RPMI7951 (cell line): Measurements from ENCODE around the gene MIAT. TPM values are rescaled to one million over a fixed set of nuclear protein-coding genes. Genes with fewer than 3 reads are reported as not detected.
A peak's percentile ranks its signal among the peaks of the same experiment; 100 is the strongest.

ENCODE experiments used
- DNase-seq: peaks from one replicate; pipeline ENCODE4 v3.0.0-alpha.2; 2012; ENCODE audit warnings: low read depth
- total RNA-seq: library from RNA; depleted of rRNA; stranded (reverse); fragments of >200 nt; shearing (Covaris generic); gene quantifications from 2 replicates; pipeline ENCODE4 v1.2.3, GENCODE V29; 2014

MIAT gene
- total RNA-seq, 1 experiment from 2014 or later = 0.48 TPM

DNA sequence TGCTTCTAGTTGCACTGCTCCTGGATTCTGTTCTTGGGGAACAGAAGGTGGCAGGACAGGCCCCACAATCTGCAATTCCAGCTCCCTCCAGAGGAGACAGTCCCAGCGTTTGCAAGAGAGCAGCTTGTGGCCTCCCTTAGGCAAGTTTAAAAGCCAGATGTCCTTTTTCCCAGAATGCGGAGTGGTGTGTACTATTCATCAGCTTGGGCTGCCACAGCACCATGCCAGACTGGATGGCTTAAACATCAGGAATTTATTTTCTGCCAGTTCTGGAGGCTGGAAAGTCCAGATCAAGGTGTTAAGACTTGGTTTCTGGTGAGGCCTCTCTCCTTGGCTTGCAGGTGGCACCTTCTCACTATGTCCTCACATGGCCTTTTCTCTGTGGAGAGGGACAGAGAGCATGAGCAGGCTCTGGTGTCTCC, 11.7 kb downstream of the MIAT start:
- peak; percentile 65 for DNase-seq

GRCh38 chr22:26670459-26670858, 13.1 kb downstream of the MIAT start:
- no peak for DNase-seq

GRCh38 chr22:26671317-26672059, 14.1 kb downstream of the MIAT start:
- DNase-seq = peak; percentile 41

GRCh38 chr22:26672060-26672471, 14.7 kb downstream of the MIAT start:
- no peak for DNase-seq

- peak; percentile 93 for DNase-seq
These were observed 15.4 kb downstream of the MIAT start for GRCh38 chr22:26672590-26673468.

- DNase-seq = no peak
These were observed 16.1 kb downstream of the MIAT start for GRCh38 chr22:26673486-26673885.

DNA sequence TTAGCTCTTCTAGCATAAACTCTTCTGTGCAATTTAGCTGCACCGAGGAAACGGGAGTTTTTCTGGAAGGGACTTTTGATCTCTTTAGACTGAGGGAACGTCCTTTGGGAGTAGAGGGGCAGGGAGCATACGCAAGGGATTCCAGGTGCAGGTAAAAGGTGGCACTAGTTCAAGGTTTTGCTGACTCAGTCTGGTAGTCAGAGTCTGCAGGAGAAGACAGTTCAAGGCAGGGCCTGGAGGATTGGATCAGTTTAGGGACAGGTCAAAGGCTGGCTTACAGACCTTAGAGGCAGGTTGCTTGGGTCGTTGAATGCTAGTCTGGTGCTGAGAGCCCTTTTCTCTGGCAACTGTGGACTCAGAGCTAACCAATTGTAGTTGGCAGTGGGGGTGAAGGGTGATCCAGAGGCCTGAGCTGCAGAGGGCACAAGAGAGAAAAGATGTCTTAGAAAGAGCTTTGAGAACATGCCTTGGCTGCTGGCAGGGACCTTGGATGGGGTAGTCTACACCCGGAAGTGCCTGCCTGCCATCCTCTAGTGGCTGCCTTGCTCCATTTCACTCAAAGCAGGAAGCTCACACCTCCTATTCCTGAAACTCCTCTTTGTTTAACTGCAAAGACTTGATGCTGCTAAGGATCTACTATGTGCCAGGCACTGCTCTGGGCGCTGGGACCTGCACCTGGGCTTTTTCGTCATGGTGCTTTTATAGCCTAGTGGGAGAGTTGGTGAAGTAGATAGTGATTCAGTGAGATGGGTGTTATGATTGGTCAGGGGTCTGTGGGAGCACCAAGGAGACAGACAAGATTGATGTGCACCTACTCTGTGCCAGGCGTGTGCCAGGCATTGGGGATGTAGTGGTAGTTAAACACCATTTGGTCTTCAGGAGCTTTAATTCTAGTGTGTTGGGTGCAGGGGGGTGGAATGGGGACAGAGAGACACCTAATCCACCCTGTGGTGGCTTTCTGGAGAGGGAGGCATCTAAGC, 17.1 kb downstream of the MIAT start:
- DNase-seq = no peak

- DNase-seq = no peak
These were observed 18.4 kb downstream of the MIAT start for GRCh38 chr22:26675687-26676268.

DNA sequence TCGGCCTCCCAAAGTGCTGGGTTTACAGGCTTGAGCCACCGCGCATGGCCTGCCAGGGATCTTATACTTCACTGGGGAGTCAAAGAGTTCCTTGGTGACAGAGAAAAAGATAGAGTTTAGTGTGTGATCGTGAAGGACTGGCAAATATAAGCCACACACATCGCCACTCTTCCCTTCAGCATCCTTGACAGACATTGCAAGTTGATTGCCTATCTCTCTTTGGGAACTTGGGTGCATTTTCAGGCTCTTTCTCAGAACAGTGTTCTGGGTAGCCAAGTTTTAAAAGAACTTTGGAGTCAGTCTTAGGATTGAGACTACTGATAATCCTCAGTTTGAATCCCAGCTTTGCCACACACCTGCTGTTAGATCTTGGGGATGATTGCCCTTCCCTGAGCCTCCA, 19.8 kb downstream of the MIAT start:
- no peak for DNase-seq

- peak; percentile 63 for DNase-seq
These were observed 21.7 kb downstream of the MIAT start for GRCh38 chr22:26679003-26679629.

DNA sequence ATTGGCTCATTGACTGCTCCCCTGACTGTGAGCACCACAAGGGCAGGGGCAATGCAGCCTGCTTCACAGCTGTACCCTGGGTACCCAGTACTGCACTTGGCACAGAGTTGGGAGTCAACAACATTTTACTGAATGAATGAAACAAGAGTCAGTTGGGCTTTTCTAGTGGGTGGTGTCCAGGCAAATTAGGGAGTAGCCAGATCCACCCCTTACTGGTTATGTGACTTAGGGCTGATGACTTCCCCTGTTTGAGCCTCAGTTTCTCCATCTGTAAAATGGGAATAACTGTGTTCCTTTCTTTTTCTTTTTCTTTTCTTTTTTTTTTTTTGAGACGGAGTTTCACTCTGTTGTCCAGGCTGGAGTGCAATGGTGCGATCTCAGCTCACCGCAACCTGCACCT, 23.1 kb downstream of the MIAT start:
- DNase-seq = no peak

DNA sequence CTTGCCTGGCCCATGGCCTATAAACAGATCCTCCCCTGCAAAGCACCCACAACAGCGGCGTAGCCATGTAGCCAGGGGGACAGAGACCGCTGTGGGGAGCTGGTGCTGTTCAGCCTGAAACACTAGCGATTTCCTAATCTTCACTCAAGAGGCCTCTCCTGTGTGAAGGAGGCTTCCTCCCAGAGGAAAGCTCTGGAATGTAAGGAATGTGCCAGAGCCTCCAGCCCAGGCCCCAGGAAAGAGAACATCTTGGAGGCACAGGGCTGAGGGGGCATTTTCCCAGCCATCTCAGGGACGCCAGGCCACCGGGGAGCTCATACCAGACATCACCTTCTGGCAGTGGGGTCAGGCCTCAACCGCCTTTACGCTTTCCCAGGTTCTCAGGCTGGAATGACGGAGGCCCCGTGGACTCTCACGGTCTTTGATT, 24.0 kb downstream of the MIAT start:
- DNase-seq = peak; percentile 62

DNA sequence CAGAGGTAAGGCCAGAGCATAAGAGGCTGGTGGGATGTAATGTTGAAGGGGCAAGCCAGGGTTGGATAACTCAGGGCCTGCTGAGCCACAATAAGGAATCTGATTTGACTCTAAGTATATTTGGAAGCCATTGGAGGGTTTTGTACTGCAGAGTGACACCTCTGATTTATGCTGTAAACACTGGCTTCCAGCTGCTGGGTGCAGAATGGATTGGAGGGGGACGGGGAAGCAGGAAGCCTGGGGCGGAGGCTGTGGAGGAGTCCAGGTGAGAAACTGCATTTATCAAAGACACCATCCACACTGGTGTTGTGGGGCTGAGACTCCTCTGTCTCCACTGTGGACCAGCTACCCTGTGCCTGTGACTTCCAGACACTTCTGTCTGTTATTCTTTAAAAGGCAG, 26.8 kb downstream of the MIAT start:
- no peak for DNase-seq

DNA sequence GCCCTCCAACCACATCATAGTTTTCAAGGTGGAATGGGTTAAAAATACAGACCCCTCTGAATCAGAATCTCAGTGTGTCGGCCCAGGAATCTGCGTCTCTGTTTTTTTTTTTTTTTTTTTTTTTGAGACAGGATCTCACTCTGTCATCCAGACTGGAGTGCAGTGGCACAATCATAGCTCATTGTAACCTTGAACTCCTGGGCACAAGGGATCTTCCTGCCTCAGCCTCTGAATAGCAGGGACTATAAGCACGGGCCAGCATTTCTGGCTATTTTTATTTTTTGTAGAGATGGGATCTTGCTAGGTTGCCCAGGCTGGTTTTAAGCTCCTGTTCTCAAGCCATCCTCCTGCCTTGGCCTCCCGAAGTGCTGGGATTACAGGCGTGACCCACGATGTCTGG, 28.2 kb downstream of the MIAT start:
- no peak for DNase-seq

DNA sequence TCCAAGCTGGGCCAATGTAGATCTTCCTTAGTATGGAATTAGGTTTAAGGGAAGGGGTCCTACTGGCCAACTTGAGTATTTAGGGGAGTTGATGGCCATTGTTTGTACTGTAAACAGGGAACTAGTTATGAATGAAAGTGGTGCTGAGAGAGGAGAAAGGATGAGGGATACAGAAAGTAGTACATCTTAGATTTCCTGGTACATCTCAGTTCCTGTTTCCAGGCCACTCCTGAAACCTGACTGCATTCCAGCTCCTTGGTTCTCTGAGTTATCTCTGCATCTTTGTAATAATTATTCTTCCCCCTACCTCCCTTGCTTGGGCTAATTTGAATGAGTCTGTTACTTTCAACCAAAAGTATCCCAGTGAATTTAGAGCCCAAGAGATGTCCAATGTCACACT, 30.1 kb downstream of the MIAT start:
- no peak for DNase-seq

DNA sequence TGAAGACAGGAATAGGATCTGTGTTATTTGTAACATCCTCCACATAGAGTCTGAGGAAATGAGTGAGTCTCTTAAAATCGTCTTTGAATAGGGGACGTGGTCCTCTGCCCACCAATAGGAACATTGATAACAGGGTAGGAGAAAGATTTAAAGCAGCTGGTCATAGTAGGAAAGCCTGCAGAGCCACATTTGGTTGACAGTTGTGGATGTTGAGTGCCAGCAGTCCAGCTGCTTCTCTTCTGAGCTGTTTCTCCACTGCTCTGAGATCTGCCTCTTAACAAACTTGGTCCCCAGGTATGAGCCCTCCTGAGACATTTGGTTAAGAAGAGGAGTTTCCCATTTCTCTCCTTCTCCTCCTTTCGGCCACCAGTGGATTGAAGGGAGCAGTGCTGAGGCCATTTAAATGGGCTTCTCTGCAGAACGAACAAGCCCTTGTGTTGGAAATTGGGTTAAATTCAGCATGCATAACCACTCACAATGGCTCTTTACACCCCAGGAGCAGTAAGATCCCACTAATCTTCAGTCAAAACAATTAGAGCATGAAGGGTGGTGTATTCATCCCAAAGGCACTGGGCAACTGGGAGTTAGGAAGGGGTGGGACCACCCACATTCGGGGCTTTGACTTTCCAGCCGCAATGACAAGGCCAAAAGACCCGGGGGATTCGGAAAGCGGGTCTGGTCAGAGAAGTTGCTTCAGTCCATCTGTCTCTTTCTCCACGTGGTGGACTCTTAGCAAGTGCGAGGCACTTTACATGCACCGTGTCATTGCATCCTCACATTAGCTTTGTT, 32.3 kb downstream of the MIAT start:
- DNase-seq = no peak

DNA sequence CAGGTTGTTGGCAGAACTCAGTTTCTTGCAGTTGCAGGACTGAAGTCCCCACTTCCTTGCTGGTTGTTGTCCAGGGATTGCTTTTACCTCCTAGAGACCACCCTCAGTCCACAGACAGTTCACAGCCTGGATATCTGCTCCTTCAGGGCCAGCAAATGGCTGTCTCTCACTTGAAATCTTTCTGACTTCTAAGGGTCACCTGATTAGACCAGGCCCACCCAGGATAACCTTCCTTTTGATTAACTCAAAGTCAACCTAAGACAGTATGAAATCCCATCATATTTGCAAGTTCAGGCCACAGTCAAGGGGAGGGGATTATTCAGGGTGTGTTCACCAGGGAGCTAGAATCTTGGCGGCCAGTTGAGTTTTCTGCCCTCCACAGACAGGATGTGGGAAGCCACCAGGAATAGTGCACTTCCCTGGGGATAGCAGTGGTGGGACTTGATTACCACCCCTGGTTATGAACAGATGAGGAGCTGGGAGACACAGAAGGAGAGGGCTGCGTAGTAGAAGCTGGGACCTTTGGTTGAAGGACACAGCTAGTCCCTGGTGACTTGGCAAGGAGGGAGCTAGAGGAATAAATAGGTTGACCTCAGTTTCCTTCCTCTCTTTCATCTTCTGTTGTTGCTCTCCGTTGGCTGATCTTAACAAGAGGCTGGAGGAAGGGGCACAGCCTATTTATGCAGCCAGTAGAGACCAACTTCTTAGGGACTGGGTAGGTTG, 33.4 kb downstream of the MIAT start:
- DNase-seq = peak; percentile 24

DNA sequence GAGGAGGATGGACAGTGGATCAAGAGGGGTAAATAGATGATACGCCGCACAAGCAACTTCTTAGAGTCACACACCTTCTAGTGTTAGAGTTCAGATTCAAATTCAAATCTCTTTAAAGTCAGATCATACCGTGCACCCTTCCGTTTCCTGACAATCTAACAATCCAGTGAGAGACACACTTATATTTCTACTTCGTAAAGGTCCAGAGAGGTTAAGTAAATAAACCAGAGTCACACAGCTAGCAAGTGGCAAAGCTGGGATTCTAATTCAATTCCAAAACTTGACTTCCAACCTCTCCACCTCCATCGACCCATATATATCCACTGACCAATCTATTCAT, 34.0 kb downstream of the MIAT start:
- DNase-seq = no peak

DNA sequence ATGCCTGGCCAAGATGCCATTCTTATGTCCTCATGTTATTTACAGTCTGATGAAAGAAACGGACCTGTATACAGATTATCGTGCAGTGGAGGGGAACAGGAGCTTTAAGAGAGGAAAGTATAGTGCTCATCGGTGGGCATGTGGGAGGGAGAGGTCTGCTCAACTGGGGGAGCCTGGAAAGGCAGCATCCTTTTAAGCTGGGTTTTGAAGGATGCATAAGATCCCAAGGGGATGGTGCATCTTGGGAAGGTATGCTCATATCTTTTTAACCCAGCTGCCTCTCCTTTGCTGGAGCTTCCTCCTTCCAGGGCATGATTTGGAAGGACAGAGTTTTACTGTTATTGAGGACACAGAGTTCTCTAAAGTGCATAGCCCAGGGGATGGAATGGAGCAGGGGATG, 34.8 kb downstream of the MIAT start:
- no peak for DNase-seq

- no peak for DNase-seq
These were observed 39.8 kb downstream of the MIAT start for GRCh38 chr22:26697151-26697550.
